Middle frontal gyrus (tissue), 1 donor: Measurements from ENCODE around the gene IL5RA.

ENCODE experiments used
- DNase-seq: peaks from one replicate; pipeline ENCODE4 v3.0.0-alpha.2; 2015; ENCODE audit warnings: low spot score; ENCODE audit errors: extremely low spot score

The IL5RA gene

DNA sequence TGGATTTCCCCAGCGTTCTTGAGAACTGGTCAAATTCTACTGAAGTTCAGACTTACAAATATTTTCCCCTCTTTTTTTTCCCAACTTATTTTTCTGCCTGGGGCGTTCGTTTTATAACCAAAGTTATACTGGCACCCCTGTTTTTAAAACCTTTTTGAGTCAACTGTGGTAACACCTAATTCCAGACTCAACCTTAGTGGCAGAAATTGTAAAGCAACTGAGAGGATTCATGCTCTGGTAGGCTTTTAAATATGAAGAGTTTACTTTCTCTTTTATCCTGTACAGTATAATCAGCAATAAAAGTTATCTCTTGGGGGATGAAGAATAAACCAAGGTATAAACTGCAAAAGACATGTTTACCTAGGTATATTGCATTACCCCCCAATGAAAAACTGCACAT lies 2.3 kb downstream of the IL5RA start:
- DNase-seq = no peak

DNA sequence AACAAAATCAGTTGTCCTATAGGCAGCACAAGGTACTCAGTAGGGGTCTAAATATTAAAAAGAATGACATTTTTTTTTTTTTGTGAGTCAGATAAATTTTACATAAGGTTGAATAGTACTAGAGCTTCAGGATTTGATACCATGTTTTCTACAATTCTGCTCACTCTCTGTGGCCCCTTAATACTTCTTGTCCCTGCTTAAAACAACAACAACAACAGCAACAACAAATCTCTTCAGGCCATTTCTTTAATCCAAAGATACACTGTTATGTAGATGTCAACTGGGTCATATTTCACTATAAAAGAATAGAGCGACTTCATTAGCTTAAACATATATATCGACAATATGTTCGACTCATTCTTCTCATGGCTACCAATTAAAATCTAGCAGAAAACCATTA lies 3.0 kb downstream of the IL5RA start:
- DNase-seq = no peak

DNA sequence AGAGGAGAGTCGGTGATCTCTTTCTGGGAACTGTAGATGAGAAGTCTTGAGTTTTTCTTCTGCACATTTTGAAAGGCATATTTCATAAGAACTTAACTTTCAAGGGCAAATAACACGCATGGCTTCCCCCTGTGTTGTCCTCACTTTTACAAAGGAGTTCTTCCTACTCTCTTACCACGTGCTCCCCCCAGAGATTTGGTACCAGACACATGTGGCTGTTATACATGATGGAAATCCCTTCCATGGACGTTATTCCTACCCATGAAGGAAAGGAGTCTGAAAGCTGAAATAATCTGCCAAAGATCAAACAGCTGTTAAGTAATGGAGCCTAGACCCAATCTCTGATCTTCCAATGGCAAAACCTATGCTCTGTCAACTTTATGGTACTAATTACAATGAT lies 4.4 kb downstream of the IL5RA start:
- DNase-seq = no peak

DNA sequence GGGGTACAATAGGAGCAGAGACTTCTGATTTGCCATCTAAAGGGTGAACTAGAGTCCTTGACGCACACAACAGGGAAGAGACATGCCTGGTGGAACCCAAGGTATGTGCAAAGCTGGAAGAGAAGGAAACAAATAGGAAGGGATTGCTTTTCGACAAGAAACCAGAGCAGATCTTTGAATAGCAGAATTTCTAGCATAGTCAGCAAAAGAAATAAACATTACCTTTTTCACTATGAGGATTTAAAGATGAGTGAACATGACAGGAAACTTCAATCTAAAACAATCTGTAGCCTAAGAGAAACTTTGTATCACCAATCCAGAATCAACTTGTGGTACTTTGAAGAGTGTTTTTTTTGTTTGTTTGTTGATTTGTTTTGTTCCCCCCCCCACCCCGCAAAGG lies 4.9 kb downstream of the IL5RA start:
- DNase-seq = no peak

DNA sequence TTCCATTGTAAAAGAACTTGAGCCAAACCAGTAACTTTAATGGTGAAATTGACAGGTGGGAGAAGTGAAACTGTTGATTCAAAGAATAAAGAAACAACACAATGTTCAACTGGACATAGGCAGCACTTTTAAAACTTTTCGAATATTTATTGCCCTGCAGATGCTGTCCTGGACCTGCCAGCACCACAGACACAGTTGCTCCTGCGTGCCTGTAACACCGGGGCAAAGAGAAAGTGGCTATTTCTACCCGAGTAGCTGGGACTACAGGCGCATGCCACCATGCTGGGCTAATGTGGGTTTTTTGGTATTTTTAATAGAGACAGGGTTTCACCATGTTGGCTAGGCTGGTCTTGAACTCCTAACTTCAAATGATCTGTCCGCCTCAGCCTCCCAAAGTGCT lies 7.4 kb downstream of the IL5RA start:
- DNase-seq = no peak

DNA sequence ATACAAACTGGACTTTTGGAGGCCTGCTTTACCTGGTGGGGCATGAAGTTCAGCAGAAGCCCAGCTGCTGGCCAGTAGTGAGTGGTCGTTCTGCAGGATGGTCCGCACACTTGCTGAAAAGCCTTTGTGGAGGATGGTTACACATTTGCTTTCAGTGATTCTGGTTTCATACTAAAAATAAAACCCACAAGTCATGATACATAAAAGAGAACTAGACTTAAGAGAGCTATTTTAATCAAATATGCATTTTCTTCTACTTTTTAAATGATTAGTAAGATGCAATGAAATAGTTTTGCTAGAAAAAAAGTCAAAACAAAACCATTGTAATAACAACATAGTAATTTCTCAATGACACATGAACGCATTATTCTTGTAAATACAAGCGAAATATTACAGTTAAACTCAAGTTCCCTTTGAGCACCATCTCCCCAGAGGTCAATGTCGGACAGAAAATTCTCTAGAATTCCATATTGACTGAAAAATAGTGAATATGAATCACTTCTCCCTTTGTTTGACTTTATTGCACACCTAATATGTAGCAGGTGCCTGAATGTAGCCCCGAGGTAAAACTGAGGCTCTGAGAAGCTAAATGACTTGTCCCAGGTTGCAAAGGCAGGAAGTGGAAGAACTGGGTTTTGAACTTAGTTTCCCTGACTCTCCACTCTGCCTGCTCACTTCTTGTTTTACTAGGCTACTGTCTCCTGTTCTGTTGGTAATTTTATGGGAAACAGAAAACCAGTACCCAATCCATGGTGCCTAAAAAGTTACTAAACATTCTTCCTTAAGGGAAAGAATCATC lies 8.3 kb downstream of the IL5RA start:
- DNase-seq = no peak

DNA sequence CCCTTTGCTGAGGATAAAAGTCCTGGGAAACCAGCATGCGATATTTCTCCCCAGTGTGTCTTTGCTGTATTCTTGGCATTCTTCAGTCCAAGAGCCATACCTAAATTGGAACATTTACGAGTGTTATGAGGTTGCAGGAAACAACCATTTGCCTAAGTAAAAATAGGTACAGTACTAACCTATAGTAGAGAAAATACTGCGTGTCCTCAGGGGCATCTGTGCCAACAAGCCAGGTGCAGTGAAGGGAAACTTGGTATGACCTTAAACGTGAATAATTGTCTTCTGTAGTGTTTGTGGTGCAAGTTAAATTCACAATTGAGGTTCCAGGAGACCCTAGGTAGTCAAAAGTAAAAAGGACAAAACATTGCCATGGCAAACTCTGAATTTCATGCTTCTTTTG lies 12.2 kb downstream of the IL5RA start:
- DNase-seq = no peak

DNA sequence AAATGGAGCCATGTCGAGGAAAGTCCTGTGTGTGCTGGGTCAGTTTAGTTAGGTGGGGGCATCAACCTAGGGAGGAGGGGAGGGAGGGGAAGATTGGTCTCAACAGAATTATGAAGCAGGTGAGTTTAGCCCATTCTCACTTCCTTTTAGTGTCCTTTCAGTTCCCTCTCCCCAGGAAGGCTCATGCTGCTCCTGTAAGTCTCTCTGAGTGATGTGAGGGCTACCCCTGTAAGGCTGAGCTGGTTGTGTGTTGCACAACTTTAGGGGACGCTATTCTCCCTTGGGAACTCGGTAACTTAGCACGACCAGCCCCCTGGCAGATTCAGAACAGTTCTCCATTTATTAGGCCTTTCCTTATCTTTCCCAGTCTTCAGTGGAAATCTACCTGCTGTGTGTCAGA lies 21.2 kb downstream of the IL5RA start:
- DNase-seq = no peak

DNA sequence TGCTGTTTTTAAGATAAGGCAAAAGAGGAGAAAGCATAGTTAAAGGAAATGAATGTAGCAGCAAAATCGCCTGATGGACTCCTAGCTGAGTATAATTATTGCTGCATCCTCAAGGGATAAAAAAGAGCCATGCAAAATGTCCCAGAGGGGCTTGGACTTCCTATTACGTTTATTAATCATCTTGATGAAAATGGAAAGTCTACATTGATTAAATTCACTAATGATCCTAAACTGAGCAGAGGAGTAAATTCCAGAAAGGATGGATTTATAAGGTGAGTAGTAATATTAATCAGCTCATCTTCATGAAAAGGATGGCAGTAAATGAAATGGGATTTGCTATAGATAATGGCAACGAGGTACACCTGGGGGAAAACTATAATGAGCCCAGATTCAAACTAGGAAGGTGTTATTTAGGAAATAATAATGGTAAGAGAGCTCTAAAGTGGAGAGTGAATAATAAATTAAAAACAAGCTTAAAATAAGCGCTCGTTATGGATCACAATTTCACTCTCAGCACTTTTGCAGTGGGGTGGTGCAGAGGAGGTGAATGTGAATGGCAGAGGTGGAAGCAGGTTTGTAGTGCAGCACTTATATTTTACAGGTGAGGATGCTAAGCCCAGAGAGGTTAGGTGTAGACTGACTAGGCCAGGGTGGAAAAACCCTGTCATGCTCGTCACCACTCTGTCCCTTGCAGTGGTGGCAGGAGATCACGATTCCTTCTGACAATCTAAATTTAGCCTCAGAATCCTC lies 22.3 kb downstream of the IL5RA start:
- DNase-seq = no peak

DNA sequence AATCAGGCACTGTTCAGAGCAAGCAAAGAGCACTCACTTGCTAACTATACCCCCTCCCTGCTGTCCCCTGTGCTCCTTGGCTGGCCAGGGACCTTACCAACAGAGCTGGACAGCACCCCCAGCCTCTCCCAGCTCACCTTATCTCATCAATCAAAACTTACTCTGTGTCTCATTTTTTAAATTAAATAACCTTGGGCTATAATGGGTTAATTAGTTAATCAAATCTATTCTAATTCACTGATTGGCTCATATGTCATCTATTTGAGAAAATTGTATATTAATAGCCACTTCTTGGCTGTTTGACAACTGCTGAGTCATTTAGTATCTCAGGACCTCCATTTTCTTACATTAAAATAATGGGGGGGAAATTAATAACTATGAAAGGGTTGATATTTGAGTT lies 22.9 kb downstream of the IL5RA start:
- no peak for DNase-seq

DNA sequence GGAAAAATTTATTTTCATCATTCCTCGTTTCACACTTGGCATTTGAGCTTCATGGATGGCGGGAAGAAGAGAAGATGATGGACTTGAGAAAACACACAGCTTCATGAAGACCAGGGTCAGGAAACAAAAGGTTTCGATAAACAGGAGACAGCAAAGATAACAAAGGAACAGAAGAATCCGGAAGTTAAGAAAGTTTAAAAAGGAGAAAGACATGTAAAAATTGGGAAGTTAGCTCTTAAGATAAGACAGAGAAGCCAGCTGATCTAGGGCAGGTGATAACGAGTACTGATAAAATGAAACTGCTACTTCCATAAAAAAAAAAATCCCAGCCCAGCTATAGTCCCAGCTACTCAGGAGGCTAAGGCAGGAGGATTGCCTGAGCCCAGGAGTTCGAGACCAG lies 23.9 kb downstream of the IL5RA start:
- no peak for DNase-seq

DNA sequence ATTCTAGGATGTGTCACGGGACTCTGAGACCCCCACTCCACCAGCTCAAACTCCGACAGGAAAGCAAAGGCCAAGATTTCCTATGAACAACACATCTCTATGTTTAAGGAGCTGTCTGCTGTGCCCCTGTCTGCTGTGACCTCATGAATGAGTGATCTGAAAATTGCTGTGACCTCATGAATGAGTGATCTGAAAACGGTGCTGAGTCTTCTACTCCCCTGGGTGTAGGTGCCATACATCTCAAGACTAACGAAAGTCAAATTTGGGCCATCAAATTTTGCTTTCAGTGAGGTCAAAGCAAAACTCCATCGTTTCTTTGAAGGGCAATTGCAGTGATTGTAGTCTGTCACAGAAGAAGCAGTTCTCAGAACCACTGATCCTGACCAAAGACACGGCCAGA lies 24.4 kb downstream of the IL5RA start:
- DNase-seq = no peak

DNA sequence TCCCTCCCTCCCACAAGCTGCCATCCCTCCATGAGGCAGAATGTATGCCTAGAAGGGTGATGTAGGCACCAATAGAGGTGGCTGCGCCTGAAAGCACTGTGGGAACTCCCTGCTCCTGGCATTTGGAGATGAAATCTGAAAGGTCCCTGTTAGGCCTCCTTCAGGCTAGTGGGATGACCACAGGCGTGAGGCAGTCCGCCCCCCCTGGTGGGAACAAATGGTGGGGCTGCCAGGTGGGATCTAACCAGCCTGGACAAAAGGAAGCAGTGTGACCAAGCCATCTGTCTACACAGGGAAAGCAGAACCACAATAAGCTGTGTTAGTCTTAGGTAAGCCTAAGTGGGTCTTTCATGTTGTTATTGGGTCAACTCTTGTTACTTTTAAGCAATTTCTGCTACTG lies 25.3 kb downstream of the IL5RA start:
- DNase-seq = no peak

DNA sequence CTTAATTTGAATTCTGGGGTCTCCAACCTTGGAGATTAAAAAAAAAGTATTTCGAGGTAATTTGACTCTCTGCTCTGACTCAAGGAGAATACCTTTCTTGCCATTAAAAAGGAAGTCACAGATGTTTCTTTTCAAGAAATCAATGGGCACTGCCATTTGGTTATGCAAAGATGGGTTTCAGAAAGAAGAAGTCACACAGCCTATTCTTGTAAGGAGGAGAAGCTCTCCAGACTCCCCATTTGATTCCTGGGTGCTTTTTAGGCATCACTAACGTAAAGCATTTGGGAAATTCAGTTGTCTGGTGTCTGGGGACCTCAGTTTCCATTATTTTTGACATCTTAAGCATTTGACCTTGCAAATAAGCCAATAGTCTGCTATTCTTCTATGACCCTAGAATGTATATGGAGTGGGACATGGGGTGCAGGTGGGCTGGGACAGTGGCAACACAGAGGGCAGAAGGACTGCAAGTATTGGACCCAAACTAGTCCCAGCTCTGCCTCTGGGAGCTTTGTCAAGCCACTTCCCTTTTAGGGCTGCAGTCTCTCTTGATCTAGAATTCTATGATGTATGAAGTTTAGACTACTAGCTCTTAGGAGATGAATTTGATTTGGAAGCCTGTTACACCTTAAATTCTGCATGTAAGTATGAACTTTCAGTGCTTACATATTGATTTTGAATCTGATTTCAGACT lies 27.8 kb downstream of the IL5RA start:
- no peak for DNase-seq

DNA sequence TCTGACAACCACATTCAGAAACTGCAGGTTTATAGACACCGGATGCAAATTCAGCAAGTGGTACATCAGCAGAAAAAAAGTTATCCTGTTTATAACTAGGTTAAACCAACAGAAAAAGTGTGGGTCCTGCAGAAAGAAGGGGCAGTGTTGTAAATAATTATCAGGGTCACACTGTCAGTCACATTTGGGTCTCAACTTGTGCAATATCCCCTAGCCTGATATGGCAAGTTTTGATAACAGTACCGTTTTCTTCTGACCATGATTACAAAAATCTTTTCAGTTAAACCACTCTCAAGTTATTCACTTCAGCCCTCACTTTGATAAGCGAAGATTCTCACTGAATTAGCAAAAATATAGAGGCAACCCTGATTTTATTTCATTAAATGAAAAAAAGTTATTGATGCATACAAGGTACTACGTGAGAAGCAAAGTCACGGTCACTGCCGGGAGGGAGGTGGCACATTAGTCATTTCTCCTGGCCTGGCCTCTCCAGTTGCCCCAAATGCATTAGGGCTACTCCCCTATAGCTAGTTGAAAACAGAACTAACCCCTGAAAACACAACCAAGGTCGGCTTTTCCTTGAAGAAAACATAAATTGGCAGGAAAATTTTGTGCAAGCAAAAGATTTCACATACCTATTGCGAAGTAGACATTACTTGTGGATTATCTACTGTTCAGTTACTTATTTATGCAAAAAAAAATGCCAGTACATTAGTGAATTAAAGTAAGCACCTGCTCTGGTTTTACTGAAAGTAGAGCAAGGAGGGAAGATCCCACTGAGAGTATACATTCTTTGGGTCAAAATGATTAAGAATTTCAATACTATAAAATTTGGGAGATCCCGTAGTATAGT lies 28.6 kb downstream of the IL5RA start:
- no peak for DNase-seq

DNA sequence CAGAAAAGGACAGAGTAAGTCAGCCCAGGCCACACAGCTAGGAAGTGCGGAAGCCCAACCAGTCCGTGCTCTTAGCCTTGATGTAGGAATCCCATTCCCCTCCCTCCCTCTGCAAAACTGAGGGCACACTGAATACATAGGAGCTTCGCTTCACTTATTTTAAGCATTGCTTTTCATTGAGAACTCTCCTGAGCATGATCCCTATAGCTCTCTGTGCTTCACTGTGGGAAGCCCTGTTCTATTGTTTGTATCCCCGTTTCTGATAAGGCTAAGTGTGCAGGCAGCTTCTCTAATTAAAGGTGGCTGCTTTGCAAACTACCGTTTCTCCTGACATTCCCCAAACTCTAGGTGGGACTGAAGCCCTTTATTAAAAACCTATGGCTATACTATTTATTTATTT lies 29.9 kb downstream of the IL5RA start:
- DNase-seq = no peak

DNA sequence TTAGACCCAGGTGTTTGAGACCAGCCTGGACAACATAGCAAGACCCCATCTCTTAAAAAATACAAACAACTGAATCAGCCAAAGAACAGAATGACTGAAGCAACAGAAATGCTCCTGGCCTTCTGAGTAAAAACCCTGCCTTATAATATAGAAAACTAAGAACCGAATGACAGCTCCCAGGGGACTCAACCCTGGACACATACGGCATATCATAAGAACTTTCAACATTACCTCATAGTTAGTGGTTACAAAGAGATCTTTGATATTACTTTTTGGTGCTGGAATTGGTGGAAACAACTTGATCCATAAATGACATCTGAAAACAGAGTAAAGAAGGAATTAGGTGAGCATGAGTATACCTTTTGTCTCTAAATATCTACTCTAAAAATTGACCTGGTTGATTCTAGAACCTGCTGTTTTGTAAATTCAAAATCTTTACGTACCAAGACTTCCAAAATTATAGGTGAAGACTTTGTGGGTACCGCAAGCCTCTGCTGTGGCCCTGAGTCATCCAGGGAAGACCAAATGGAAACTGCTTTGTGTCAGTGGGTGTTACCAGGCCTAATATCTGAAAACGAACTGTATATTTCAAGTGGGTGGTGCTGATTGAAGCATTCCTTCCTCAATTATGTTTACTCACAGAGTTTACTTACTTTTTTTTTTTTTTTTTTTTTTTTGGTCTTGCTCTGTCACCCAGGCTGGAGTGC lies 35.5 kb downstream of the IL5RA start:
- no peak for DNase-seq

DNA sequence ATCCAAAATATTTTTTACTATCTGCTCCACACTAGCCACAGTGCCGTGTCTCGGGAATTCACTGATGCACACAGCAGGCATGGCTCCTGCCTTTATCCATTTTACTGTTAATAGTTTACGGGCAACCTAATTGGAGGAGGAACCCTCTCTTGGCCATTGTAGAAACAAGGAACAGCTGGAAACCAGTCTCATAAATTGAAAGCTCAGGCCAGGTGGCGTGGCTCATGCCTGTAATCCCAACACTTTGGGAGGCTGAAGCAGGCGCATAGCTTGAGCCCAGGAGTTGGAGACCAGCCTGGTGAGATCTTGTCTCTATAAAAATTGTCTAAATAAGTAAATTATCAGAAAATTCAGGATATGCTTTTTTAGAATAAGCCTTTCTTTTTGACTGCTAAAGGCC lies 39.0 kb downstream of the IL5RA start:
- DNase-seq = no peak

DNA sequence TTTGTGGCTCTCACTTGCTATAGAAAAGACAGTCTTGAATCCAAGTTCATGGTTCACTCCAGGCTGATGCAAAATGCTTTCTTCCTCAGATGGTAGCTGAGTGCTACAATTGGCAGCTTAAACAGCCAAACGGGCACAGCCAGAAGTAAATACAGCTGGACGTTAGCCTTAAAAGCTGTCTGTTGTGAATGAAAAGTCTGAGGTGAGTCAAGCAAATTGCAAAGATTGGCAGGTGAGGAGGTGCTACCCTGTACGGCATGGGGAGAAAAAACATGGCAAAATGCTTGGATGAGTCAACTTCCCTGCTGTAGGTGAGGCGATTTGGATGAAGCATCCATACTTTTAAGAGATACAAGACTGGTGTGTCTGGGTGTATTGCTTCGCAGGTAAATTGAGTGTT lies 40.5 kb downstream of the IL5RA start:
- no peak for DNase-seq

DNA sequence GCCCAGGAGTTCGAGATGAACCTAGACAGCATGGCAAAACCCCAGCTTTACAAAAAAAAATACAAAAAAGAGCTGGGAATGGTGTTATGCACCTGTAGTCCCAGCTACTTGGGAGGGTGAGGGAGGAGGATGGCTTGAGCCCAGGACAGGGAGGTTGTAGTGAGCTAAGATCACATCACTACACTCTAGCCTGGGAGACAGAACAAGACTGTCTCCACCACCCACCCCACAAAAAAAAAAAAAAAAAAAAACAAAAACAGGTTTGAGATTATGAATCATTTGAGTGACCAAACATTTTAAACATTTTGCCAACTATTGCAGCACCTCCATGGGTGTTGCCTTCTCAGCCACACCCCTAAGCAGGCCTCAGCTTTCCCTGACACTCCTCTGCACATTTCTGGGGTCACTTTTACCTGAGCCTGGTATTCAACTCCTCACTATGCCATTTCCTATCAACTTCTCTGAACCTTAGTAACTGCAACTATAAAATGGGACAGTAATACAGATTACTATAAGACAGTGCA lies 41.8 kb downstream of the IL5RA start:
- no peak for DNase-seq

DNA sequence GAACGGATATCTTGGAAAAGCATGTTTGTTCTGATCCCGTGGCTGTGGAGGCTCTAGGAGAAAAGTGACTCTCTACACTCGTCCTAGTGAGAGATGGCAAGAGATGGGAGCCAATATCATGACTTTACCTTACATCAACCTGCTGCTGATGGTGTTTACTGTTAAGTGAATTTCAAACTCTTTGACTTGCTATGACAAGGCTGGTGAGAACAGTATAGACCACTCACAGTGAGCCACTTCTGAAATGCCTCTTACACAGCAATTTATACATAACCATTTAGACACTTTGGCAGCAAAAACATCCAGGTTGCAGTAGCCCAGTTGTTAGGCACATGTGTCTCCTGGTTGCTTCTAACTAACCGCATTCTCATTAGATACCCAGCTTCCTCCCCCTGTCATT lies 43.3 kb downstream of the IL5RA start:
- DNase-seq = no peak
